Rectal smooth muscle tissue (tissue), 1 donor: ENCODE data around the gene TYR.
"Not testable (repeated sequence)": the region's sequence is repeated elsewhere in the genome, so short reads cannot be mapped to it uniquely, and the experiment has no call there.

Experiments
- H3K27ac ChIP-seq: one replicate; pipeline ENCODE4 v1.7.0; 2013; ENCODE audit warnings: low read depth, low read length, inconsistent platforms
- H3K27me3 ChIP-seq: one replicate; pipeline ENCODE4 v1.7.0; 2013; ENCODE audit warnings: low read length; ENCODE audit not compliant: control insufficient read depth, insufficient read depth
- H3K36me3 ChIP-seq: one replicate; pipeline ENCODE4 v1.7.0; 2013; ENCODE audit warnings: low read length; ENCODE audit not compliant: control insufficient read depth, insufficient read depth
- H3K4me1 ChIP-seq: one replicate; pipeline ENCODE4 v1.7.0; 2013; ENCODE audit warnings: low read length; ENCODE audit not compliant: control insufficient read depth, insufficient read depth
- H3K4me3 ChIP-seq: one replicate; pipeline ENCODE4 v1.7.0; 2013; ENCODE audit warnings: low read length
- H3K9ac ChIP-seq: one replicate; pipeline ENCODE4 v1.7.0; 2013; ENCODE audit warnings: low read length

The TYR gene

DNA sequence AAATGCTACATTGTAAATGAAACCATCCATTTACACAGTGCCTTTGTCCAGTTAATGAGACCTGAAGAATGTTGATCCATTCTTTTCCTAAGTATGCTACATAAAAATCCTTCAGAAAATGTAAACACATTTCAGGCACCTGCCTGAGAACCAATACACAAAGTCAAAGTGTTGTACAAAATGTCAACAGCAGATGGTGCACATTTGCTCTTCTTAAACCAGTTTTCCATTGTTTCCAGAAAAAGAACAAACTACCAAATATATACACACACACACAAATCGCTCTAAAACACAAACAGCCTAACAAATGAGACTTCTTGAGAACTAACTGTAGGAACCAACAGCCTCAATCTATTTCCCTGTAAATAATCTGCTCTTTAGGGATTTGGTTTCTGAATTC lies 156.0 kb downstream of the TYR start:
- H3K4me3 ChIP-seq, H3K27me3 ChIP-seq, H3K27ac ChIP-seq, H3K9ac ChIP-seq, H3K4me1 ChIP-seq, H3K36me3 ChIP-seq: not testable (repeated sequence)

DNA sequence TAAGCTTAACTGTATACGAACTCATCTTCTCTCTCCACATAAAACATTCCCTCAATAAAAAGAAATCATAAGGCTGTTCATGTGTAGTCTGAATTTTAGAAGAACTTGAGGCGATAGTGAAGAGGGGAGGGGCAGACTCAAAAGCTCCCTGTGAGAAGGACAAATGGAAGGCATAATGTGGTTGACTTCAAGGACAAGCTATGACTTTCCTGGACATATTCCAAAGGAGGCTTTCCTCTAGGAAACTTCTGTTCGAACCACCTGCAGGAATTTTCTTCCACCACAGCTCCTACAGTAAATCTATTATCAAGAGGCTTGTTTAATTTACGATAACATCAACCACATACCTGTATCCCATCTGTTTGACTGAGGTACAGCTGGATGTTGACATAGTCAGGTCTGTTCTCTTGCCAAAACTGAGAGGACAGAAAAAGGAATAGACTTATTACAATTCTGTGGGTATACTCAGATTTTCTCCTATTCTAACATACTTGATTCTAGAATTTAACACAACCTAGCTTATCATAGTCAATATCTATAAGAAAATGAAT lies 159.5 kb downstream of the TYR start:
- H3K27me3 ChIP-seq, H3K36me3 ChIP-seq, H3K9ac ChIP-seq, H3K4me3 ChIP-seq, H3K4me1 ChIP-seq, H3K27ac ChIP-seq: not testable (repeated sequence)

DNA sequence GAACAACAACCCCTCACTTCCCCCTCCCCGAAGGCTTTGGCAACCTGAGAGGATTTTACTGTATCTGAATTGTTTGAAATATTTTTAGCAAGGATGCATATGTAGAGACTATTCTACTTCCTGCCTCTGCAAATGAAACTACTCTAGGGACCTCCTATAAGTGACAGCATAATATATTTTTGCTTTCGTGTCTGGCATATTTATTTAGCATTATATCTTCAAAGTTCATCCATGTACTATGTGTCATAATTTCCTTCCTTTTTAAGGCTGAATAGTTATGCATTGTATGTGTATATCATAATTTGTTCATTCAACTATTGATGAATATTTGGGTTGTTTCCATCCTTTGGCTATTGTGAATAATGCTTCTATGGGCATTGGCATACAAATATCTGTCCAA lies 160.4 kb downstream of the TYR start:
- H3K4me1 ChIP-seq, H3K9ac ChIP-seq, H3K27ac ChIP-seq, H3K36me3 ChIP-seq, H3K4me3 ChIP-seq, H3K27me3 ChIP-seq: not testable (repeated sequence)

DNA sequence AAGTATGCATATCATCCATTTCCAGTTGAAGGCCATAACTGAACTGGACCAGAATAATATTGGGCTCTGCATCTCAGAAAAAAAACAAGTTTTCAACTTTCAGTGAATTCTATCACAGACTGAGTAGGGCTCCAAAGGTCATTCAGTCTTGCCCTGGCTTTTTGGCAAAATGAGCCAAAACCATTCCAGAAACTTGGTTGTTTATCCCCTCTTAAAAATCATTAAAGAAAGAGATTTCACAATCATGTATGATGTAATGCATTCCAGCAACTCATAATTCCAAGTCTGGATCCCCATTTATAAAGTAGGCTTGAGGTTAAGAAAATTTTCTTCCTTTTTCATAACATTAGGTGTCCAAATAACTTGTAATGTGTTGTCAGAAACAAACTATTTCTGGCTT lies 162.8 kb downstream of the TYR start:
- not testable (repeated sequence) for H3K9ac ChIP-seq, H3K27ac ChIP-seq, H3K27me3 ChIP-seq, H3K36me3 ChIP-seq, H3K4me1 ChIP-seq, H3K4me3 ChIP-seq

DNA sequence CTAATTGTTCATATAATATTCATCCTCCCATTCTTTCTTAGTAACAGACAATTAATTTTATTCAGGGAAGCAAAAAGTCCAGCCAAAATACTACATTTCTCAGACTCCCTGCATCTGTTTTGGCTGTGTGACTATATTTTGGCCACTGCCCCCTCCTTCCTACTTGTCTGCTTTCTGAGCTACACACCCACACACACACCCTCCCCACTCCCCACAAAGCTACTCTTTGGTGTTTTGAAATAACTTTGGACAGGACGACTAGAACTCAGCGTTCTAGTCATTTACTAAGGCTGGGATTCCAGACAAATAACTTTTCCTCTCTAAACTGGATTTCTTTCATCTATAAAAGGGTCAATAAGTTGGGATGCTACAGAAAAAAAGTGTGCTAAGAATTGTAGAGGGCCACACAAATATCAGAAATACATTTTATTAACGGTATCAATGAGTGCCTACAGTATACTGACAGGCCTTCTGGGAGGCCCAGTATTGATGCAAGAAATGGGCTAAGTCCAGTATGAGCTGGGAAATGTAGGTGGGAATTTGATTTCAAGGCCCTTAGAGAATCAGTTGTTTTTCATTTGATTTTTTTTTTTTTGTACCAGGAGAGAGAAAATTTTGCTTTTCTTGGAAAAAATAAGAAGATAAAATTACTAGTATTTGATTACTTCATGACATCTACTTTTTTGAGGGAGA lies 165.4 kb downstream of the TYR start:
- not testable (repeated sequence) for H3K9ac ChIP-seq, H3K4me1 ChIP-seq, H3K36me3 ChIP-seq, H3K27ac ChIP-seq, H3K4me3 ChIP-seq, H3K27me3 ChIP-seq
